GM19467 (cell line): ENCODE results near the gene CYSTM1.
A peak's percentile ranks its signal among the peaks of the same experiment; 100 is the strongest.

Experiments used
- ATAC-seq: cut with Tn5 transposase; IDR thresholded peaks from one replicate; pipeline ENCODE4 v1.9.1; 2021; ENCODE audit warnings: mild to moderate bottlenecking, moderate library complexity; ENCODE audit not compliant: unreplicated experiment

CYSTM1 gene

GRCh38 chr5:140174465-140175366 lies at the start of gene CYSTM1:
Gene CYSTM1 (plus strand): TSS chr5:140175188. CDS start chr5:140194466, 19,278 bp downstream.
- peak; percentile 94 for ATAC-seq

- ATAC-seq: no peak
Measured at GRCh38 chr5:140125637-140126036, 49.4 kb upstream of the CYSTM1 start, which contains the start of gene IGIP. Gene IGIP (plus strand): TSS chr5:140125937. CDS start chr5:140128477, 2,540 bp downstream.

- no peak for ATAC-seq
Measured at GRCh38 chr5:140126315-140127012, 48.5 kb upstream of the CYSTM1 start.

GRCh38 chr5:140128376-140128775 lies 46.6 kb upstream of the CYSTM1 start:
- ATAC-seq: no peak

- no peak for ATAC-seq
Measured at GRCh38 chr5:140130949-140131733, 43.8 kb upstream of the CYSTM1 start.

GRCh38 chr5:140131967-140132409 lies 43.0 kb upstream of the CYSTM1 start:
- no peak for ATAC-seq

GRCh38 chr5:140133514-140134167 lies 41.3 kb upstream of the CYSTM1 start:
- ATAC-seq: no peak

- ATAC-seq: no peak
Measured at GRCh38 chr5:140134277-140134935, 40.6 kb upstream of the CYSTM1 start.

GRCh38 chr5:140135127-140135526 lies 39.9 kb upstream of the CYSTM1 start:
- ATAC-seq: no peak

- ATAC-seq: no peak
Measured at GRCh38 chr5:140136624-140137023, 38.4 kb upstream of the CYSTM1 start.

GRCh38 chr5:140140435-140140834 lies 34.6 kb upstream of the CYSTM1 start:
- no peak for ATAC-seq

- ATAC-seq: no peak
Measured at GRCh38 chr5:140141241-140141640, 33.7 kb upstream of the CYSTM1 start.

- no peak for ATAC-seq
Measured at GRCh38 chr5:140142246-140142645, 32.7 kb upstream of the CYSTM1 start.

- ATAC-seq: no peak
Measured at GRCh38 chr5:140142856-140143255, 32.1 kb upstream of the CYSTM1 start.

GRCh38 chr5:140143521-140144258 lies 31.3 kb upstream of the CYSTM1 start:
- no peak for ATAC-seq

- ATAC-seq: no peak
Measured at GRCh38 chr5:140145256-140145655, 29.7 kb upstream of the CYSTM1 start.

- no peak for ATAC-seq
Measured at GRCh38 chr5:140145818-140146522, 29.0 kb upstream of the CYSTM1 start.

- ATAC-seq: no peak
Measured at GRCh38 chr5:140146523-140146842, 28.5 kb upstream of the CYSTM1 start.

GRCh38 chr5:140147460-140147859 lies 27.5 kb upstream of the CYSTM1 start:
- no peak for ATAC-seq
